UCSD-AML1 (cell line): ENCODE data around the gene LSM2.
"Not testable (repeated sequence)": the region's sequence is repeated elsewhere in the genome, so short reads cannot be mapped to it uniquely, and the experiment has no call there.

Experiments used
- DNase-seq: peaks from one replicate; lab custom pipeline; 2025; ENCODE audit not compliant: unreplicated experiment; lab: John Stamatoyannopoulos, UW

The LSM2 gene

GRCh38 chr6:31827286-31828079 is 20.7 kb upstream of the LSM2 start, which contains the start of gene HSPA1B:
Gene HSPA1B (plus strand): TSS chr6:31827738. CDS start chr6:31827951, 213 bp downstream.
- peak; percentile 99 for DNase-seq

- peak; percentile 77 for DNase-seq
These were observed 20.1 kb upstream of the LSM2 start for GRCh38 chr6:31826793-31827285.

- DNase-seq = no peak
These were observed 18.8 kb upstream of the LSM2 start for GRCh38 chr6:31825553-31825952.

GRCh38 chr6:31823592-31824196 is 16.9 kb upstream of the LSM2 start:
- DNase-seq = not testable (repeated sequence)

GRCh38 chr6:31822036-31822821 is 15.5 kb upstream of the LSM2 start:
- peak; percentile 84 for DNase-seq

- DNase-seq = peak; percentile 76
These were observed 14.7 kb upstream of the LSM2 start for GRCh38 chr6:31821301-31822035.

- DNase-seq = not testable (repeated sequence)
These were observed 13.6 kb upstream of the LSM2 start for GRCh38 chr6:31820399-31820798.

GRCh38 chr6:31819871-31820299 is 13.1 kb upstream of the LSM2 start:
- DNase-seq = no peak

- not testable (repeated sequence) for DNase-seq
These were observed 11.3 kb upstream of the LSM2 start for GRCh38 chr6:31817929-31818511.

- not testable (repeated sequence) for DNase-seq
These were observed 10.6 kb upstream of the LSM2 start for GRCh38 chr6:31817133-31817928.

- DNase-seq = no peak
These were observed 8.5 kb upstream of the LSM2 start, which contains the start of the genes HSPA1A and HSPA1L for GRCh38 chr6:31815025-31815838. Gene HSPA1A (plus strand): TSS chr6:31815543. CDS start chr6:31815757, 214 bp downstream. Gene HSPA1L (minus strand): TSS chr6:31815283. CDS start chr6:31811972, 3,311 bp downstream.

- DNase-seq = no peak
These were observed 7.9 kb upstream of the LSM2 start for GRCh38 chr6:31814677-31815024.

GRCh38 chr6:31813465-31813849 is 6.7 kb upstream of the LSM2 start:
- no peak for DNase-seq

GRCh38 chr6:31811645-31812044 is 4.9 kb upstream of the LSM2 start:
- no peak for DNase-seq

- DNase-seq = not testable (repeated sequence)
These were observed 1.8 kb upstream of the LSM2 start for GRCh38 chr6:31808599-31808998.

GRCh38 chr6:31805939-31806469 is 762 bp downstream of the LSM2 start:
- DNase-seq = no peak

- DNase-seq = not testable (repeated sequence)
These were observed 5.5 kb downstream of the LSM2 start for GRCh38 chr6:31801031-31801927.
